CD4-positive, alpha-beta T cell treated with Interleukin-2 at 100 ng/mL for 4 hours (primary cell): ENCODE results near the gene SOS1.
"Not testable (repeated sequence)": the region's sequence is repeated elsewhere in the genome, so short reads cannot be mapped to it uniquely, and the experiment has no call there.

Experiments used
- DNase-seq: peaks from one replicate; pipeline ENCODE4 v3.0.0-alpha.2; 2020; ENCODE audit warnings: low spot score

The SOS1 gene

DNA sequence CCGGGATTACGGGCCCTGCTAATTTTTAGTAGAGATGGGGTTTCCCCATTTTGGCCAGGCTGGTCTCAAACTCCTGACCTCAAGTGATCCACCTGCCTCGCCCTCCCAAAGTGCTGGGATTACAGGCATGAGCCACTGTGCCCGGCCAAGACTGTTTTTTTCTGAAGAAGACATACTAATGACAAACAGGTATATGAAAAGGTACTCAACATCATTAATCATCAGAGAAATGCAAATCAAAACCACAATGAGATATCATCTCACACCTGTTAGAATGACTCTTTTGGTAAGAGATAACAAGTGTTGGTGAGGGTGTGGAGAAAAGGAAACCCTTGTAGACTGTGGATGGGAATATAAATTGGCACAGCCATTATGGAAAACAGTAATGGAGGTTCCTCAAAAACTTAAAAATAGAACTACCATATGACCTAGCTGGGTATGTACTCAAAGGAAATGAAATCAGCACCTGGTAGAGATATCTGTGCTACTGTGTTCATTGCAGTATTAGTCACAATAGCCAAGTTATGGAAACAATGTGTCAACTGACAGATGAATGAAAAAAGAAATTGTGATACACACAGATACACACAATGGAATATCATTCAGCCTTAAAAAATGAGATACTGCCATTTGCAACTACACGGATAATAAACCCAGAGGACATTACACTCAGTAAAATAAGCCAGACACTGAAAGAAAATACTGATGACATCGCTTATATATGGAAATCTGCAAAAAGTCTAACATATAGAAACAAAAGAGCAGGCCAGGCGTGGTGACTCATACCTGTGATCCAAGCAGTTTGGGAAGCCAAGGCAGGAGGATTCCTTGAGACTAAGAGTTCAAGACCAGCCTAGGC is 20.8 kb downstream of the SOS1 start:
- DNase-seq: peak; percentile 46

DNA sequence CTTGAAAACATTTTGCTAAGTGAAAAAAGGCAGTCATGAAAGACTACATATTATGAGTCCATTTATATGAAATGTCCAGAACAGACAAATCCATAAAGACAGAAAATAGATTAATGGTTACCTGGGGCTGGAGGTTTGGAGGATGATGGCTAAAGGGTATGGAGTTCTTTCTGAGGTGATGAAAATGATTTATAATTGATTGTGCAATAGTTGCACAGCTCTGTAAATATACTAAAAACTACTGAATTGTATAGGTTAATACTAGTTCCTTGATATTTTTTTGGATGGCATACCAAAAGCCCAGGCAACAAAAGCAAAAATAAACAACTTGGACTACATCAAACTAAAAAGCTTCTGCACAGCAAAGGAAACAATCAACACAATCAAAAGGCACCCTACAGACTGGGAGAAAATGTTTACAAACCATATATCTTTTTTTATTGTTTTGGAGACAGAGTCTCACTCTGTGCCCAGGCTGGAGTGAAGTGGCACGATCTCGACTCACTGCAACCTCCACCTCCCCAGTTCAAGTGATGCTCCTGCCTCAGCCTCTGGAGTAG is 21.5 kb downstream of the SOS1 start:
- no peak for DNase-seq

DNA sequence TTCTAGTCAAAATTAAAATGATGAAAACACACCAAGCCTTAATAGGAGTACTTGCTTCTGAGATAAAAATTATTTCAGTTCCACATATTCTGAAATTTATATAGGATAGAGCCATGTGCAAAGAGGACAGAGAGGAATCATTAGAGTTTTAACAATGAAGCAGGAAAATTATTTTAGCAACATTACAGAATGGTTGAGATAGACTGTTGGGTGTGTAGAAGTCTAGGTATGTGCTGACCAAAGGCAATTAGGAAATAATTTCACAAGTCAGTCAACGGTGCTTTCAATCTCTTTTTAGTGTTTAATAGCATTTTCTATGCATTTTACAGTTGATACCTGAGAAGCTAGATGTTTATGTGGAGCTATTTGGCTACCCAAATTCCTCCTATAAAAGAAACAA is 25.2 kb downstream of the SOS1 start:
- no peak for DNase-seq

DNA sequence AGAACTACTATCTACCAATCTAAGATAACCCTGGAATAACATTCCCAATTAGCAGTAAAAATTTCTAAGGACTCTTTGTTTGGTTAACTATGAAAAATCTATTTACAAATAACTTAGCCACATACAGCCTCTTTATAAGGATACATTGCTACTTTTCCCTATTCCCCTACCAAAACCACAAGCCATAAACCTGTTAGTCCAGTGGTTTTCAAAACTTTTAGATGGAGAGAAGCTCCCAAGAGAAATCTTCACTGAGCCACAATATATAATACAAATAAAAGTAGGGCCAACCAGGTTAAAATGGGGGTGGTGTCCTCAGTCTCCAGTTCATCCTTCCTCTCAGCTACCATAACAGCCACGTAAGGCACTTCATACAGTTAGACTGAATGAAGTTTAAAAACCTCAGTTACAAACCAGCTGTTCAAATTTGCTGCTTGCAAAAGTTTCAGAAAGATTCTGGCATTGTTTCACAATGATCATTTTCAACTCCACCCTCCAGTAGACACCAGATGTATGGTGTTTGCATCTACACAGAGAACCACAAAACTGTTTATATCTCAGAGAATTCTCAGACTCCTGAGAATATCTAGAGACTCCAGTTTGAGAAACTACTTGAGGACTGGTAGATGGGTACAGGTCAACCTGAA is 26.0 kb downstream of the SOS1 start:
- no peak for DNase-seq

DNA sequence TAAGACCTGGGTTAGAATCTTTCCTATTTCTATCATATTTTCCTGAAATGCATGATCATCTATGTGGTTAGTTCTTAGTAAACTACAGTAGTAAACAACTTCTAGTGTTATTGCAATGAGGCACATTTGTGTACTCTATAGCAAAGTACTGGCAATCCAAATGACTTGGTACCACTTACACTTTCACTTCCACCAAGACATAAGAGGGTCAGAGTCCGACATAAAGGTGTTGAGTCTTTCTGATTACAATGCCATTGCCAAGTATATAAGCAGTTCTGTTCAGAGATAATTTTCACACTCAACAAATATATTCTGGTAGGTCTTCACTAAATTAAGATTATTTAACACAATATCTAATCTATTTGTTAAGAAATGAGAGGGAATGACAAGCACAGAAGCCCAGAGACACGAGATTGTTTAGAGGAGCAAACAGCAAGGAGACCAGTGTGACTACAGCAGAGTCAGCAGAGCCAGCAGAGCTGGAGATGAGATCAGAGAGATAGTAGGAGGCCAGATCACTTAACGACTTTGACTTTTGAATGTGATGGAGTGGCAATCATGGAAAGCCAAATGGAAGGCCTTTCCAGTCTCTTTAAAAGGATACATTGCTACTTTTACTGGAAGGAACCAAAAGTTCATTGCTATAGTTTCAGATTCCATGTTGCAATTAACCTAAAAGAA is 27.5 kb downstream of the SOS1 start:
- no peak for DNase-seq

DNA sequence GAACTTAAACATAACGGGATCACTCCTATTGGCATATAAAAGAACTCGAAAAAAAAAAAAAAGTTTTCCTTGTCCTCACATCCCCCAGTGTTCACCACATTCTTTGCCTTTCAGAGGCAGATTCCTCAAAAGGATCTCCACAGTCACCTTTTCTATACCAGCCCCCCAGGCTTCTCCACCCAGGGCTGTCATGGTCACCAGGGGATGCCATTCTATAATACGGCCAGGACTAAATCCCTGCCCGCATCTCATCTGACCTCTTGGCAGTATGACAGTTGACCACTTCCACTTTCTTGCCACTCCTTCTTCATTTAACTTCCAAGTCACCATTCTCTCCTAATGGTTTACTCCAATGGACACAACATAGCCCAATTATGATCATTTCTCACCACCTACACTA is 29.3 kb downstream of the SOS1 start:
- no peak for DNase-seq

DNA sequence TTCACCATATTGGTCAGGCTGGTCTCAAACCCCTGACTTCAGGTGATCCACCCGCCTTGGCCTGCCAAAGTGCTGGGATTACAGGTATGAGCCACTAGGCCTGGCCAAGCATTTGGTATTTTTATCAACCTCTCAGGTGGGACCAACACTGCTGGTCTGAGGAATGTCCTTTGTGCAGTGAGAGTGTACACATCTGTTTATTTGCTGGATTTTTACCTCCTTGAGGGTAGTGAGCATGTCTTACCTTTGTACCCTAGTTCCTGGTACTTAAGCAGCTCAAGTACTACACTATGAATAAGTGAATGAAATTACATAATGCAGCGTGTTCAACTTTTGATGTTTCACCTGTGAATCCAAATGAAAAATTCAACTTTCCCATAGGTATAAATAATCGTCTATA is 29.8 kb downstream of the SOS1 start:
- DNase-seq: no peak

DNA sequence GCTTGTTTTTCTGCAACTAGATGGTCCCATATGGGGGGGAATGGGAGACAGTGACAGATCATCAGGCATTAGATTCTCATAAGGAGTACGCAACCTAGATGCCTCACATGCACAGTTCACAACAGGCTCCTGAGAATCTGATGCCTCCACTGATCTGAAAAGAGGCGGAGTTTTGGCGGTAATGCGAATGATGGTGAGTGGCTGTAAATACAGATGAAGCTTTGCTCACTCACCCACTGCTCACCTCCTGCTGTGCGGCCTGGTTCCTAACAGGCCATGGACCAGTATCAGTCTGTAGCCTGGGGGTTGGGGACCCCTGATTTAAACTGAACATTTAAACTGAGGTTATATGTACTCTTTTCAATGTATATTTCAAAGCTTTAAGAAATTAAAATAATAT is 40.7 kb downstream of the SOS1 start:
- no peak for DNase-seq

DNA sequence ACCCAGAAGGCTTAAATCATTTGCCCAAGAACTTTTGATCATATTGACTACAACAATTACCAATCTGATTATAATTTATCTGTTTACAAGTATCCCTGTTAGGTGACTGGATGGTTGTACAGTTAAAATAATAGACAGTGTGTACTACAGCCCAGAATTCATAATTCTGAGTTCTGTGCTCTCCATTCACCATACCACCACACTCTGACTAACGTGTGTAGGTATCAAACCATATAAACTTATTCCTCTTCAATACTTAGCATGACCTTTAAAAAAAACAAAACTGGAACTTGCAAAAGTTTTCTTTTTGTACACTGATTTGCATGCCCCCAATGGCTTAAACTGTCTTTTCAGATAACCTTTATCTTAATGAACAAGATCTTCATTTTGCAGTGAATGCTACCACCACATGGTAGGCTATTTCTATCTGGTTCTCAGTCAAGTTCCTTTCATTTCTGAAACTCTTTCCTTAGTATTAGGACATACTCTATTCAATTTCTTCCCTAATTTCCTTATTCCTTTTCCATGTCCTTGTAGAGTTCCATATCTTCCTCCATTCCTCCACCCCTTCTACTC is 50.9 kb downstream of the SOS1 start:
- no peak for DNase-seq

DNA sequence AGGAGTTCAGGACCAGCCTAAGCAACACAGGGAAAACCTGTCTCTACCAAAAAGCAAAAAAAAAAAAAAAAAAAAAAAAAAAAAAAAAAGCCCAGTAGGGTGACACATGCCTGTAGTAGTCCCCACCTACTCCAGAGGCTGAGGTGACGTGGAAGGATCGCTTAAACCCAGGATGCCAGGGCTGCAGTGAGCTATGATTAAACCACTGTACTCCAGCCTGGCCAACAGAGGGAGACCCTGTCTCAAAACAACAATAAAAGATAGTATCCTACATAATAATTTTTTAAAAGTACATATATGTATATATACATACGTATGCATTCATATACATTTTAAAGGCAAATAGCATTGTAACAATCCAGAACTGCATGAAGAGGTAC is 51.7 kb downstream of the SOS1 start:
- DNase-seq: peak; percentile 31

DNA sequence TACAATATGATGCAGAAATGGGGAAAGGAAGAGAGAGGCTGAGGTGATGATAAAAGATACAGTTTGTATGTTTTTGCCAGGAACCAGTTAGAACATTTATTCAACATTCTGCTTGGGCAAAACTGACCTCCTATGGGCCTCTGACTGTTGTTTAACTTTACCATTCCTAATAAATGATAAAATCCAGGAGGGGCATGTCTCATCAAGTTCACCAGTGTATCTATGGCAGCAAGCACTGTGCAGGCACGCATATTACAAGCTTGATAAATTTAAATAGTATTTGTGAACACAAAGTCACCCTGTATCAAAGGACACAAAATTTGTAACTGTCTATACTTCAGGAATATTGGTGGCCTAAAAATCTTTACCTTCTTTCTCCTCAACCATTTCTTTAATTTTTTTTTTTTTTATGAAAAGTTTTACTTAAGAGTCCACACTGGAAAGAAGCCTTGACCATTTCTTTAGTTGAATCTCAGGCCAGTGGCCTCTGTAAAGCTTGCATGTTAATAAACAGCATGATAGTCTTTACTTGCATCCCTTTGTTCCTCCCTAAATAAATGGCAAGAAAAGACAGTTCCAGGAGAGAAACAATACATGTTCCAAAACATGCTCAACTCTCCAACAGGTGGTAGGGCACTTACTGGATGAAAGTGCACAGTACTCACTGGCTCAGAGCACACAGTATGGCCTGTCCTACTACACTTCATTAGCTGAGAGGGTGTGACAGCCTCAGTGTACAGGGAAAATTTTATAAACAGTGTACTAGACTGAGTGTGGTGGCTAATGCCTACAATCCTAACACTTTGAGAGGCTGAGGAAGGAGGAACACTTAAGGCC is 52.3 kb downstream of the SOS1 start:
- DNase-seq: no peak

DNA sequence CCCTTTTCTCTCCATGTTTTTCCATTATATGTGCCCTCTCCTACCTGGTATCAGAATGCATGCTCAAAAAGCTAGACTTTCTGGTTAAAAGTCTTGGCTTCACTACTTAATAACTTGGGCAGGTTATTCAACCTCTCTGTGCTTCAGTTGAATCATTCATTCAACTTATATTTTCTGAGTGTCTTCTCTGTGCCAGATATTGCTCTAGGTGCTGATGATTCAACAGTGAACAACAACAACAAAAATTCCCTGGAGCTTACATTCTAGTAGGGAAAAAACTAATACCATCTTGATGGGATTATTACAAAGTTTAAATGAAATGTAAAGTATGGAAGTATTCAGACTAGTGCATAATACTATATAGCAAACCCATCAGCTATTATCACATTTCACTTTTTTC is 55.2 kb downstream of the SOS1 start:
- no peak for DNase-seq

DNA sequence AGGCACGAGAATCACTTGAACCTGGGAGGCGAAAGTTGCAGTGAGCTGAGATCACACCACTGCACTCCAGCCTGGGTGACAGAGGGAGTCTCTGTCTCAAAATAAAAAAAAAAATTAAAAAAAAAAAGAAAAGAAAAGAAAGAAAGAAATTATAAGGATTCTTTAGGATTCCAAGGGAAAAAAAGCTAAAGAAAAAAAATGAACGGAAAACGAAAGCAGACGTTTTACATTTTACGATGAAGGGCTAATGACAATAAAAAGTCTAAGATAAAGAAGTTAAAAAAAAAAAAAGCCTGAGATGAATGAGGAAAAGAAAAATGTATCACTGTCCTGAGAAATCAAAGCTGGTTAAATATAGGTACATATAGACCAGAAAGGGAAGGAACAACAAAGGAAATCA is 58.5 kb downstream of the SOS1 start:
- no peak for DNase-seq

DNA sequence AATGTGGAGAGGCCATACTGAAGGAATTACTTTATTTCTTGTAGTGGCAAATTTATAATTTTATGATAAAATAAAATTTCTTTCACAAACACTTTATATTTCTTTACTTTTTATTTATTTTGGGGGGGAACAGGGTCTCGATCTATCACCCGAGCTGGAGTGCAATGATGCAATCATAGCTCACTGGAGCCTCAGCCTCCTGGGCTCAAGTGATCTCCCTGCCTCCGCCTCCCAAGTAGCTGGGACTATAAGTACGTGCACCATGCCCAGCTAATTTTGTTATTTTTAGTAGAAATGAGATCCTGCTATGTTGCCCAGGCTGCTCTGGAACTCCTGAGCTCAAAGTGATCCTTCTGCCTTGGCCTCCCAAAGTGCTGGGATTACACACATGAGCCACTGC is 59.6 kb downstream of the SOS1 start:
- no peak for DNase-seq

DNA sequence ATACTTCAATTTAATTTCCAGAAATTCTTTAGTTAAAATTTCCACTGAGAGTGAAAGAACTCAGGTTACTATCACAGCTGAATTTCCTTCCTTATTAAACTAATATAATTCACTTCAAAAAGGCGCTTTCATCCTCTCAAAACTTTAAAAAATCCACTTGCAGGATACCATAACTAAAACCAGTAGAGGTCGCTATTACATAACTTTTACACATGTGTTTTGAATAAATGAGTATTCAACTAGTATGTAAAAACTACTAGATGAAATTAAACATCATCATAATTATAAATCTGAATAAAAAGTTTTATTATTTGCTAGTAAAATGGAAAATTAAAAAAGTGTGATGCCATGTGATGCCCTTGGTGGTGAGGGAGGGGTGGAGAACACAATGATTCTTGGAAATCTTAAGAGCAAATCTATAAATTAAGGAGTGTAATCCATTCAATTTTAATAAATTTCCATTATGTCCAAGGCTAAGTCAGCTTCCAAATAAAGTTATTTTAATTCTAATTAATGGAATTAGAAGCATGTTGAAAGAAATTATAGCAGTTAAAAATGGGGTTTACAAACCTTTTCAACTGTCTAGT is 61.4 kb downstream of the SOS1 start:
- DNase-seq: peak; percentile 74

DNA sequence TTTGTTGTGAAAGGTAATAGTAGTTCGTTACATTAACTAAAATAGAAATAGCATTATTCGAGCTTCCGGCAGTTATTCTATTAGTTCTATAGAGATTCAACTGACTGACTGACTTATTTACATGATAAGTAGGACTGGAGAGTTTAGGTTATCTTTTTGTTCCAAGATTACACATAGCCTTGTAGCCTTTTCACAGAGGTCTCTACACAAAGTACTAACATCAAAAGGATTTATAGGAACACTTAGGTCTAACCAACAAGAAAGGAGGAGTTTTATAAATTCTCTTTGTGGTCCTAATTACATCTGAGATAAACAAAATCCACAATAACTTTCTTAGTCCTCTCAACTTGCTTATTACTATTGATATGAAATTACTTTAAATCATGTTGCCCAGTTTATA is 62.8 kb downstream of the SOS1 start:
- no peak for DNase-seq

DNA sequence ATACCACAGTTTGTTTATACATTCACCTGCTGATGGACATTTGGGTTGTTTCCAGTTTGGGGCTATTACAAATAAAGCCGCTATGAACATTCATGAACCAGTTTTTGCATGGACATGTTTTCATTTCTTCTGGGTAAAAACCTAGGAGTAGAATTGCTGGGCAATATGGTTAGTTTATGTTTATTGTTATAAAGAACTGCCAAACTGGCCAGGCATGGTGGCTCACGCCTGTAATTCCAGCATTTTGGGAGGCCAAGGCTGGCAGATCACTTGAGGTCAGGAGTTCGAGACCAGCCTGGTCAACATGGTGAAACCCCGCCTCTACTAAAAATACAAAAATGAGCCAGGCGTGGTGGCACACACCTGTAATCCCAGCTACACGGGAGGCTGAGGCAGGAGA is 68.2 kb downstream of the SOS1 start:
- not testable (repeated sequence) for DNase-seq

DNA sequence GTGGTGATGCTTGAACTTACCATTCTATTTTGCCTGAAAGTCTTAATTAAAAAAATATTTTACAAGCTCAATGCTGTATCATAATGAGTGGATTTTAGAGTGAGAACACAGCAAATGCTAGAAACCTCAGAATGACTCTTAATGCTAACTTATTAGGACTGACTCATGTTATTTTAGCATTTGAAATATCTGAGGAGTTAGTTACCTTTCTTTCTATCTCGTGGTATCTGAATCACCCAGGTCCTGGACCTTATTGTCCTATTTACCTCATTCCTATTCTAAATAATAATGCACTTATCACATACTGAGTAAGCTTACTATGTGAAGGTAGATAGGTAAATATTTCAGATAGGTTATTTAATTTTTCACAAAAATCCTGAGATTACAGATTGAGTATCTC is 70.7 kb downstream of the SOS1 start:
- no peak for DNase-seq

DNA sequence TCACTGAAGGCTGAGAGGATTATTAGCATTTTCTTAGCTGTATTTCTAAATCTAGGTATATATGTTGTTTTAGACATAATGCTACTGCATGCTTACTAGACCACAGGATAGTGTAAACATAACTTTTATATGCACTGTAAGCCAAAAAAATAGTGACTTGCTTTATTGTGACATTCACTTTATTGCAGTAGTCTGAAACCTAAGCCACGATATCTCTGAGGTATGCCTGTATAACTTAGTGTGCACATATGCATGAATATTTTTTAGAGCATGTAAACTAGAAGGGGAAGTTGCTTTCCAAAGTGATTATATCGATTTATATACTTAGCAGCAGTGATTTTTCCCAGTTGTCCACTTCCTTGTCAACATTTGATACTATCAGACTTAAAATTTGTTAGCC is 81.8 kb downstream of the SOS1 start:
- no peak for DNase-seq

DNA sequence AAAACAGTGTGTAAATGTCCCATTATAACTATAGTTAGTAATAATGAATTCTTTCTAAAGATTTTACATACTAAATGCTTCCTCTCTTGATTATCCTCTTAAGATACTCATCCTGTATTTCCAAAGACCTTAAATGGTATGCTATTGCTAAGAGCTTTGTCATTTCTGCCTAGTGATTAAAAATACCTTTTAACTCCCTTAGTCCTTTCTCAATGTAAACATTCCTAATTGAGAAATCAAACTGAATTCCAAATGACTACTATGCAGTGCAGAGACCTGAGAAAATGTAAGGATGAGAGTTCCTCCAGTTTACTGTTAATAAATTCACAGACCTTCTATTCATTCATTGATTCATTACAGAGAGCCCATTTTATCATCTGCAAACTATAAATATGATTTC is 86.9 kb downstream of the SOS1 start:
- DNase-seq: no peak

DNA sequence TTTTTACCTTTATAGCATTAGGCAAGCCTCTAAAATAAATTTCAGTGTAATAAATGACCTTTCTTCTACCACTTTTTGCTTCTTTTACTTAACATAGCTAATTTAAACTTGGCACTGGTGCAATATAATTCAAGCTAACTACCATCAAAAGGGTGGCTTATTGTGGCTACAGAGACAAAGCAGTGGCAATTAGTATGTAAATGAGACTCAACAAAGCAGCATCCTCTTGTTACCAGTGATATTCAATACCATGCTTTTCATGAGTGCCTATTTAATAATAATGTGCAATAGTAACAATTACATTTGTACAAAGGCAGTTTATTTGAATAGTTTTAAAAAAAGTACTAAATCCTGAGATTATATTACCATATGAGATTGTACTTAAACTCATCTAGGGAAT is 93.4 kb downstream of the SOS1 start:
- DNase-seq: no peak
